RPMI8226 (cell line): ENCODE results near the gene MIAT.
"Not testable (repeated sequence)": the region's sequence is repeated elsewhere in the genome, so short reads cannot be mapped to it uniquely, and the experiment has no call there.

Experiments used
- DNase-seq: peaks from one replicate; pipeline ENCODE4 v3.0.0-alpha.2; 2015

The MIAT gene

DNA sequence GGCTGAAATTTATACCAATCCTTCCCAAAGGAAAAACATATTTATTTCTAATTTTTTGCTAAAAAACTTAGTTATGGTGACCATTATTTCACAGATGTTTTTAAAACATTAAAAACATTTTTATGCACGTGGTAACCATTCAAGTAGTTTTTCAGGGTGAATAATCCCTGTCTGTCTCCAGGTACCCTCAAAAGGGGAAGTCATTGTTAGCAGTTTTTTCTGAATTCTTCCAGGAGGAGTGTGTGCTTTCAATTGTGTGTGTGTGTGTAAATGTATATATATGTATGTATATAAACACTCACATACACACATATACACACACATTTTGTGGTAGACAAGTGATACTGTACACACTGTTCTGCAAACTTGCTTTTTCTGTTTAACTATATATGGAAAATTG is 43.9 kb downstream of the MIAT start:
- no peak for DNase-seq

DNA sequence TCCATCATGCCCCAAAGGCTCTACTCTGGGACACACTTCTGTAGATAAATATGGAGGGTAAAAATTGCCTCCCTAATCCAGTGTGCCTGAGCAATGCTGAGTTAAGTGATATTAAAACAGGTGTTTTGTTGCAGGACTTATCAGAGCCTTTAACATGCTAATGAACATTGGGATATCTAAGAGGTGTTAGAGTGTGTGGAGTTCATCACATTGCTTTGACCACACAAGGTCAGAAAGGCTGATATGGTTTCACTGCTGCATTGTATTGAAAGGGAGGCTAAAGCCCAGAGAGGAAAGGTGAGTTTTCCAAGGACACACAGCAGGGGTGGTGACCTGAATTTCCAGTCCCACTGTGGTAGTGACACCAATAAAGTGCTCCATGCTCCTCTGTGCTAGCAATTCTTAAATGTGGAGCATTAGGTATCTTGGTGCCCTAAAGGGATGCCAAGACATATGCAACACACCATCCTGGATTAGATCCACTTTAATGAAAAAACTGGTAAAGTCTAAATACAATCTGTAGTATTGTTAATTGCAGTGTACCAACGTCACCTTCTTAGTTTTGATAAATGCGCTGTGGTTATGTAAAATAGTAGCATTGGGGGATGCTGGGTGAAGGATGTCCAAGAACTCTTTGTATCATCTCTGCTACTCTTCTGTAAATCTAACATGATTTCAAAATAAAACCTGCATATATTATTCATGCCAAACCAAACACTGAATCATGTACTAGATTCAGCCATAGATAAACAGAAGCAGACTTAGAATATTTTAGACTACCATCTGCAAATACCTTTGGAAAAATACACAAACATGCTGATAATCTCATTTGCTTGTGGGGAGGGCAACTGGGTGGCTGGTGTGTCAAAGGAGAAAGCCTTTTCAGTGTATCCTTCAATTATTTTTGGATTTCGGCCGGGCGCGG is 45.8 kb downstream of the MIAT start:
- DNase-seq = no peak

DNA sequence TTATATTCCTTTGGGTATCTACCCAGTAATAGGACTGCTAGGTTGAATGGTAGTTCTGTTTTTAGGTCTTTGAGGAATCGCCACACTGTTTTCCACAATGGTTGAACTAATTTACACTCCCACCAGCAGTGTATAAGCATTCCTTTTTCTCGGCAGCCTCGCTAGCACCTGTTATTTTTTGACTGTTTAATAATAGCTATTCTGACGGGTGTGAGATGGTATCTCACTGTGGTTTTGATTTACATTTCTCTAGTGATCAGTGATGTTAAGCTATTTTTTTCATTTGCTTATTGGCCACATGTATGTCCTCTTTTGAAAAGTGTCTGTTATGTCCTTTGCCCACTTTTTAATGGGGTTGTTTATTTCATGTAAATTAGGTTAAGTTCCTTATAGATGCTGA is 48.0 kb downstream of the MIAT start:
- DNase-seq = not testable (repeated sequence)

DNA sequence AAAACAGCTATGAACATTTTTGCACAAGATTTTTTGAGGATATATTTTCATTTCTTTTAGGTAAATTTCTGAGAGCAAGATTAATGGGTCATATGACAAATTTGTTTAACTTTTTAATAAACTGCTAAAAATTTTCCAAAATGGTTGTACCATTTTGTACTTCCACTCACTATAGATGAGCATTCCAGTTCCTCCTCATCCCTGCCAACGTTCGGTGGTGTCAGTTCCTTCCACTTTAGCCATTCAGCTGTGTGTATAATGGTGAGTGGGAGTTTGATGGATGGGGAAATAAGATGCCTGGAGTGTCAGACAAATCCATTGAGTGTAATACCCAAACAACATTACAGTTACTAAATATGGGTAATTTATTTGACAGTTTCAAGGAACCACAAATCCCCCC is 49.7 kb downstream of the MIAT start:
- DNase-seq = no peak

DNA sequence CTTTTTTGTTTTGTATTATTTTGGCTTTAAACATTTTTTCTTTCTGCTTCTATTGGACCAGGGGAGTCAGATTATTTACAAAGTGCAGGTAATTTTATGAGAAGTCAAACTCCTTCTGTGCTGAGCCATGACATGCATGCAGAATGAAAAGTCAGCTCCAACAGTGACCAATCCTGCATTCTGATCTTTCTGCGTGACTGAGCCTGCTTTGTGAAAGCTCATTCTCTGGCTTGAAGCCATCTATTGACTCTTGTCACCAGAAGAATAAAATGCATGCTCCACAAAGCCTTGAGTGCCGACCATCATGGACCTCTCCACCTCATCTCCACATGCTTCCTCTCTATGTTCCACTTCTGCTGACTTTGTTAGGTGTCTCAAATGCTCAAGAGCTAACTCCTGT is 50.2 kb downstream of the MIAT start:
- no peak for DNase-seq

DNA sequence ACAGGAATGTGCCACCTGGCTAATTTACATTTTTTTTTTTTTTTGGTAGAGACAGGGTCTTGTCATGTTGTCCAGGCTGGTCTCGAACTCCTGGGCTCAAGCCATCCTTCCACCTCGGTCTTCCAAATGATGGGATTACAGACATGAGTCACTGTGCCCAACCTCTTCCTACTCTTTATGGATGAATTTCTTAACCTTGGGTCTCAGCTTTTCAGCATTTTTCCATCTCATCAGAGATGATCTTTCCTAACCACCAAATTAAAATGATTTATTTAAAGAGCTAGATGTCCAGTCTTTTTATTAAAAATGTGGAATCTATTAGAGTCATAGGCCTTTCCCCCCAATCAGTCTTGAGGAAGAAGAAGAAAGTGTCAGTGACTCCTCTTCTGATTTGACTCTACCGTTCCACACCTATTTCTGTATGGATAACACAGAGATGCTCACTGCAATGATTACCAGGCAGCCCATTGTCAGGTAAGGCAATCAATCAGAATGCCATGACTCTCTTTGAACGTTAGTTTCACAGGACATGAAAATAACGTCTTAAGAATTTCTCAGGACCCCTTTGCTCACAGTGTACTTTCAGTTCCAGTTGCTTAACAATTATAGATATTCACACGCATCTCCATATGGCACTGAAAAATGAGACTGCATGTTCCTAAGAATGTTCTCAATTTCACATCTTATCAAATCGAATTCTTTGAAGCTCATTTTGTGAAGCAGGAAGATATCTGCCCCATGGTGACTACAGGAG is 51.0 kb downstream of the MIAT start:
- no peak for DNase-seq

DNA sequence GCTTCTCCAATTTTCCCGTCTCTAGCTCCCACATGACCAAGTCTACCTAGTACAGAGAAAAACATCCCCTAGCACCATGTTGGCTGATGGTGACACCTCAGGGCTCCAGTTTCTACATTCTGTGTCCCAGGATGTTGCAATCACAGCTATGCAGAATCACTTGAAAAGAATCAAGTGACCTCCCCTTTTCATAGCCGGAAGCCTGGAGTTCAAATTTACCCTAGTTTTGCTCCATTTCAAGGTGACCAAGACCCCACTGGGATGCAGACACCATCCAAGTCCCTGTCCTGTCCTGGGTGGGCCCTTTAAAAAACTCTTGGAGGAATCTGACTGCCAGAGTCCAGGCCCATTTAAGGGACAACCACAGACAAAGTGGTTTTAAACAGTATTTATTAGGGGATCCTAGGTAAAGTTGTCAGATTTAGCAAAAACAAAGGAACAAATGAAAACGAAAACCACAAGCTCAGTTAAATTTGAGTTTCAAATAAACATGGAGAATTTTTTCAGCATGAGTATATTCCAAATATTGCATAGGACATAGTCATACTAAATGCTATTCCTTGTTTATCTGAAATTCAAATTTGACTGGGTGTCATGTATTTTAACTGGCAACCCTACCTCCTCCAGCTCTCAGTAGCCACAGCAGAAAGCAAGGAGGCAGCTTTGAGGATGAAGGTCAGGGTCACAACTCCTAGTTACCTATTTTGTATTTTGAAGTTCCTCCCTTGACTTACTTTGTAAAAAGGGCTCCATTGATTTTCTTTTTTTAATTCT is 52.4 kb downstream of the MIAT start:
- no peak for DNase-seq

DNA sequence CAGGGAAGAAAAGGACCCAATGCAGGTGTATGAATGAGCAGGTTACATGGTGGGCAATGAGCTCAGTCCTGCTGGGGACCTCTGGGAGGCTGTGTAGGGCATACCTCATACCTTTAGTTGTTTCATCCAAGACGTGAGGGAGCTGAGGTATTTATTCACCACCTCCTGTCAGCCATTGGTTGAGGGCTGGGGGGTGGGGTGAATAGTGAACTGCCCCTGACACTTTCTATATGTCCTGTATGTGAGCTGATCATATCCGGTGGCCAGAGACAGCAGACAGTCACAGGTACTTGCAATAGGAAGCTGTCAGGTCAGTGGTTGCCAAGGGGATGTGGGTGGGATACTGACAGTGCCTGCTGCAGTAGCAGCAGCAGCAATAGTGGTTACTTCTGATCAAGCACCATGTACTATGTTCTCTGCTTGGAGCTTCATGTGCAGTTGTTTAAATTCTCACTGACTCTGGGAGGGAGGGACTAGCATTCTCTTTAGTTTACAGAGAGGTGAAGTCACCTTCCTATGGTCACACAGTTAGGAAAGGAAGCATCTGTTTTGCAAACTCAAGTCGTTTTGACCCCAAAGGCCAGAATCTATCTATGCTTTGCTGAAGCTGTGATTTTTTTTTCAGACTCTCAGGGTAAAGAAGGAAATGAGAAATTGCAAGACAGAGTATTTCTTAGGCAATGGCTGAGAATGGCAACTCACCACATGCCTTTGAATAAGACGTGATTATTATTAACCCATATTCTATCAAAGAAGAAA is 54.0 kb downstream of the MIAT start:
- DNase-seq = peak; percentile 12

DNA sequence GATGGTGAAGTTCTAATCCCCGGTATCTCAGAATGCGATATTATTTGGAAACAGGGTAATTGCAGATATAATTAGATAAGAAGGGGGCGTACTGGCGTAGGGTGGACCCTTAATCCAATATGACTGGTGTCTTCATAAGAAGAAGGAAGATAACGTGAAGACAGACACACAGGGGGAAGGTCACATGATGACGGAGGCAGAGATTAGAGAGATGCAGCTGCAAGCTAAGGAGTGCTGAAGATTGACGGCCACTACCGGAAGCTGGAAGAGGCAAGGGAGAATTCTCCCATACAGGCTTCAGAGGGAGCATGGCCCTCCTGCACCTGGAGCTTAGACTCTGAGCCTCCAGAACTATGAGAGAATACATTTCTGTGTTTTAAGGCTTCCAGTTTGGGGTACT is 54.8 kb downstream of the MIAT start:
- DNase-seq = no peak

DNA sequence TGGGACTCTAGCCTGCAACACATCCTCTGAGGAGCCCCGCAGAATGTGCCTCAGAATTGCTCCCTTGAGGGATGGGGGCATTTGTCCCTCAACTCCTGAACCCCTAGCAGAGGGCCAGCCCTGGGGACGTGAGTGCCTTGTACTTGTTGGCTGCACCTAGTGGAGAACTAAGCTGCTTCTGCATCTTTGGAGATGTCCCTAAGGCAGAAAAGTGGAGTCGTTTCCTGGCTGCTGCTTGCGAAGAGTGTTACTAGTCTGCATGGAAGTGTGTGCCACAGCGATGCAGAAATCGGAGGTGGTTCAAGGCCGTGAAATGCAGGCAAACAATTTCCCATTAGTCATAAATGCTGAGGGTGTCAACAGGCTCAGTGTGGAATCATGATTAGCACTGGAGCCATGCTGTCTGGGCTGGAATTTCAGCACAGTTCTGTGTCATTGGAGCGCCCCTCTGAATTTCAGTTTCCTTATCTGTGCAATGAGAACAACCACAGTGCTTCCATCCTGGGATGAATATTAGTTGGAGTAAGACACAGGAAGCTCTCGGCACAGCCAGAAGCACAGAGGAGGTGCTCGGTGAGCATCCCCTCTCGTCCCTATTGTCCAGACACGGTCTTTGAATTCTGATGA is 56.5 kb downstream of the MIAT start:
- no peak for DNase-seq

DNA sequence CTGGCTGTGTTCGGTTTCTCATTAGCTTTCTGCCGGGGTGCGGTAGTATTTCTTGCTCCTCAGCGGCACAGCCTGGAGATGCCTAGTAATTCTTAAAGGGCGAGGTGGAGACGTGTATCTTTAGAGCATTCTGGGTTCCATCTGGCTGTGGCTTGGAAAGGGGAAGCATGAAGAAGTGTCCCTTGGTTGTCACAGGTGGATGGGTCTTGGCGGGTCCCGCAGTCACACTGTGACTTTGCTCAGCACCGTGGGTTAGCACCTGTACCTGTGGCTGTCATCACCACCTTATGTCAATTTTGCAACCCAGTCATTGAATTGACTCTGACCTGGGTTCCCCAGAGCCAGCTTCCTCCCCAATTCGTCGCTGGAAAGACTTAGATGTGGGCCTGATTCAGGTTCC is 57.6 kb downstream of the MIAT start:
- no peak for DNase-seq

DNA sequence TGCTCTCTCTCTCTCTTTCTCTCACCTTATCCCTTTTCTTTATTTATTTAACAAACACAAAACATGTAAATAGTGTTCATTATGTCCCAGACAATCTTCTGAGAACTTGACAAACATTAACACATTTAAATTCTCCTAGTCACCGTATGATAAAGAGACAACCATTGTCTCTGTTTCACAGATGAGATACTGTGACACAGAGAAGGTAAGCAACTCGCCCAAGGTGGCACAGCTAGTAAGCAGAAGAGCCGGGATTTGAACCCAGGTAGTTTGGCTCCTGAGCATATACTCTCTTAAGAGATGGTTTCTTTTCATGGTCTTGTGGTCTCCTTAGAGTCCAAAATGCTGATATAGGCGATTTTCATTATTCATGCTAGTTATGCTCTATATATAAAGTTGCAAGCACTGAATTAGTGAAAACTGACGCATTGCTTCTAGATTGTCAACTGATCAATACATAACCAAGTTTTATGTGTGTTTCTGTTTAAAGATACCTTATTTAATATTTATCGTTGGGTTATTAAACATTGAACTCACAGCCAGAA is 58.1 kb downstream of the MIAT start:
- DNase-seq = no peak

DNA sequence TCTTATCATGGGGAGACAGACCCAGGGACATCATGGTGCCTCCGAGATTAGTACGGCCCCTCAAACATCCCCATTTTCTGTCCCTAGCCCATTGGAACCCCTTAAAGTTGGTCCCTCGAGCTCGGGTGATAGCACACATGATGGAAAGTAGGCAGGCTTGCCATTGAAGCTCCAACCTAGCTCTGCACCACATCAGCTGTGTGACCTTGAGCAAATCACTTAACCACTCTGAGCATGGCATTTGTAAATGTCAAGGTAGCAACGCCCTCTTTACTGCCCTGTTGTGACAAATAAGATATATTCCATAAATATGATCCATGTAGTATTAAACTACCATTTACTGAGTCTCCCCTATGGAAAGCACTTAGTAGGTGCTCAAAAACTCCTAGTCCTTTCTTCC is 61.1 kb downstream of the MIAT start:
- no peak for DNase-seq

DNA sequence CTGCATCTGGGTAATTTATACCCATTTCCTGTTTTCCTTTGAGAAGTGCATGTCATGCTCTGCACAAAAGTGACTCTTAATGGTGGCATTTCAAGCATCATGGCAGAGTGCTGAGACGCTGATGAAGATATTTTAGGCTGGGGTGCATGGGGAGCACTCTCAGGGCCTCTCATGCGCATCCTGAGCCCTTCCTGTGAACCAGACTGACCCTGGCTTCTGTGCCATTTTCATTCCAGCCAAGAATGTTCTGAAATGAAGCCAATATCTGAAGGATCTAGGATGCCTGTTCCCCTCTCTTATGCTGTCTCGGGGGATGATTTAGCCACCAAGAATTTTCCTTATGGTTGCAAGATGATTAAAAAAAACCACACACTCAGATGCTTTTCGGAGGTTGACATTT is 61.5 kb downstream of the MIAT start:
- DNase-seq = no peak

DNA sequence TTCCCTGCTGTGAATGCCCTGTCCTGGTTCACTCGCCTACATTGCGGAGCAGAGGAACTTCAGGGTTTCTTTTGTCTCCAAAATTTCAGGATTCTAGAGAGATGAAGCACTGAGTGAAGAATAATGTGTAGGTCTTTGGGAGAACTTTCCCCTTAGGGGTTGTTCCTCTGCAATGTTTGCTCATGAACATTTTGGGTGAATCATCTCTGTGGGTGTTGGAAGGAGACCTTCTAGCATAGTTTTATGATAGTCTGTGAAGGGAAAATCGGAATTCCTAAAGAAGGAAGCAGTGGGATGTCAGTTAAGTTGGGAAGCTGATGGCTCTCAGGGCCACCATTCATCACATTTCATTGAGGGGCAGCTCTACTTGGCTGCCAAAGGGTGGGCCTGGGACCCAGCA is 64.8 kb downstream of the MIAT start:
- no peak for DNase-seq

DNA sequence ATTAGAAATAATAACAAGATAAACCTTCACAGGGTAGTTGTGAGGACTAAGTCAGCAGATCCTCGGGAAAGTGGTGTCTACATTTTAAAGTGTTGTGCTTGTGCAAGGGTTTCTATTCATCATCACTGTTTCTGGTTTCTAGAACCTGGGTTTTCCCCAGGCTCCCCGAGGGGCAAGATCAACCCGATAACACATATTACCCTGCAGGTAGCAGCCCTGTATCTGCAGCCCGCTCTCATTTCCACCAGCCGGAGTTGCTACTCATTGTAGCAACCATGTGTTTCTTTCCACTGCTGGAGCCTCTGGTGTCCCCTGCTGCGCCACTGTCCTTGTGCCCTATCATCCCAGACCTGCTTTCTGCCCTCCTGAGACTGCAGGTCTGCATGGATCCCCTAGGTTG is 67.0 kb downstream of the MIAT start:
- DNase-seq = no peak

DNA sequence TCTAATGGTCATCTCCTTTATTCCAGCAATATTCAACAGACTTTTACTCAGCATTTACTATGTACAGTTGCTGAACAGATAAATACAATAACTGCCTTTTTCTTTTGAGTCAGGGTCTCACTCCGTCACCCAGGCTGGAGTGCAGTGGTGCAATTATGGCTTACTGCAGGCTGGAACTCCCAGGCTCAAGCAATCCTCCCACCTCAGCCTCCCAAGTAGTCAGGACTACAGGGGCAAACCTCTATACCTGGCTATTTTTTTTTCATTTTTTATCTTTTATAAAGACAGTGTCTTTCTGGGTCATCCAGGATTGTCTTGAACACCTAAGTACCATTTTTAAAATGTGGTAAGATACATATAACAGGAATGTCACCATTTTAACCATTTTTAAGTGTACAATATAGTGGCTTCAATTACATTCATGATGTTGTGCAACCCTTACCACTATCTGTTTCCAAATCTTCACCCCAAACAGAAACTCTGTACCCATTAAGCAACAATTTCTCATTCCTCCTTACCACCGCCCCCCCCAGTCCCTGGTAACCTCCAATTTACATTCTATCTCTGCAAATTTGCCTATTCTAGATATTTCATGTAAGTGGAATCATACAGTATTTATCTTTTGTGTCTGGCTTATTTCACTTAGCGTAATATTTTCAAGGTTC is 67.8 kb downstream of the MIAT start:
- no peak for DNase-seq
